Mucosa of stomach (tissue), 1 donor: ENCODE measurements around the gene GFPT1.

Source experiments
- H3K27me3 ChIP-seq: one replicate; pipeline ENCODE4 v1.7.0; 2013; ENCODE audit warnings: mild to moderate bottlenecking, low read length; ENCODE audit not compliant: control insufficient read depth, insufficient read depth
- H3K36me3 ChIP-seq: one replicate; pipeline ENCODE4 v1.7.0; 2013; ENCODE audit warnings: low read length; ENCODE audit not compliant: control insufficient read depth, insufficient read depth
- H3K4me1 ChIP-seq: one replicate; pipeline ENCODE4 v1.7.0; 2013; ENCODE audit warnings: mild to moderate bottlenecking, low read length; ENCODE audit not compliant: control insufficient read depth, insufficient read depth
- H3K4me3 ChIP-seq: one replicate; pipeline ENCODE4 v1.7.0; 2013; ENCODE audit warnings: low read length
- H3K9ac ChIP-seq: one replicate; pipeline ENCODE4 v1.7.0; 2013; ENCODE audit warnings: mild to moderate bottlenecking, low read length, moderate library complexity
- H3K9me3 ChIP-seq: one replicate; pipeline ENCODE4 v1.7.0; 2013; ENCODE audit warnings: mild to moderate bottlenecking, low read length, moderate library complexity; ENCODE audit not compliant: control insufficient read depth
- donor health status: Pancreatic carcinoma.

GFPT1 gene

DNA sequence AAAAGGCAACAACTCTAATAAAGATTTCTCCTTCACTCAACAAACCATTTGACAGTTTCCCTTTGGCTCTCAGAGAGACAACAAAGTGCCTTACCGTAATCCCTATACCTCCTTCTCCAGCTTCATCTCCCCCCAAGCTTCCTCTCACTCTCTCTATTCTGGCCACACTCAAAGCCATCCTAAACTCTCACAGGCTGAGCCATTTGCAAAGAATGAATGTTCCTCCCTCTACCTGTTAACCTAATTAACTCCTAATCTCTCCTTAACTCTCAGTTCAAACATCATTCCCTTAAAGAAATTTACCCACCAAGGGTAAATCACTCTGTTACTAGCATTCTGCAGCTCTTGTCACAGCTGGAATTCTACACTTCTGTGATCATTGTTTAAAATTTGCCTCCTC lies 38.2 kb downstream of the GFPT1 start:
- Histone ChIP-seq H3K9ac (no peak overlapping the region), H3K4me3 (no peak overlapping the region), H3K36me3 (peaks cover 14% of the 10 kb centered on the region), H3K27me3 (no peaks in the 10 kb centered on the region), H3K4me1 (no peaks in the 10 kb centered on the region), H3K9me3 (no peaks in the 10 kb centered on the region)

DNA sequence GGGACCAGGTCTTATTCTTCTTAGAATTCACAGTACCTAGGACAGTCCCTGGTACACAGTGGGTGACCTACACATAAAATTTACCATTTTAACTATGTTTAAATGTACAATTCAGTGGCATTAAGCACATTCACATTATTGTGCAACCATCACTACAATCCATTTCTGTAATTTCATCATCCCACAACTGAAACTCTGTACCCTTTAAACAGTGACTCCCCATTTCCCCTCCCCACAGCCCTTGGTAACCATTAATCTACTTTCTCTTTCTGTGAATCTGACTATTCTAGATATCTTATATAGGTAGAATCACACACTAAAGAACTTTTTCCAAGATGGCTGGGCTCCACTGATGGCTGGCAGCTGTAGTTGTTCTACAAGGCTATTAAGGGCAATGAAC lies 41.6 kb downstream of the GFPT1 start:
- Histone ChIP-seq H3K4me1 (no peaks in the 10 kb centered on the region), H3K9ac (no peak overlapping the region), H3K4me3 (no peak overlapping the region), H3K27me3 (no peaks in the 10 kb centered on the region), H3K9me3 (no peaks in the 10 kb centered on the region), H3K36me3 (peaks cover 25% of the 10 kb centered on the region)

- Histone ChIP-seq H3K4me1 (no peaks in the 10 kb centered on the region), H3K36me3 (peaks cover 25% of the 10 kb centered on the region), H3K9me3 (no peaks in the 10 kb centered on the region), H3K9ac (no peak overlapping the region), H3K27me3 (no peaks in the 10 kb centered on the region), H3K4me3 (no peak overlapping the region)
Measured at GRCh38 chr2:69344305-69344704, 42.7 kb downstream of the GFPT1 start.

DNA sequence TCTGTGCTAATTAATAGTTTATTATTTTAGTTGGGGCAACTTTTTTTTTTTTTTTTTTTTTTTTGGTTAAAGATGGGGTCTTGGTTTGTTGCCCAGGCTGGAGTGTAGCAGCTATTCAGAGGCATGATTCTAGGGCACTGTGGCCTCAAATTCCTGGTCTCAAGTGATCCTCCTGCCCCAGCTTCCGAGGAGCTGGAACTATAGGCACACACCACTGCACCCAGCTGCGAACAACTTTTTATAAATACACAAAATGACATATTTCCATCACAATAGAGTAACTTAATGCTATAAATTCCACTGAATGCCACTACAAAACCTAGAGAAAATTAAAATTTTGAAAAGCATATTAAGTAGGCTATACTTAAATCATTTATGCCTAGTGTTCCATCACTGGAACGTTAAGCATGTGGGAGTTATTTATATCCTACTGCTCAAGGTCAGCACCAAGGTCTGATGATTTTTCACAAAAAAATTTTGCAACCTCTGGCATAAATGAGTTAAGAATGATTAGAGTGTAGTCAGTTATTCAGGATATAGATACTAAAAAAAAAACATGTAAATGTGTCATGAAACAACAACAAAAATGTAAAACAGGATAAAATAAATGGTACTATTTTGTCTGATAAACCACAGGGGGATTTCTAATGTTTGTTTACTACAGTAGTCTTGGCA lies 46.8 kb downstream of the GFPT1 start:
- Histone ChIP-seq H3K9me3 (no peaks in the 10 kb centered on the region), H3K4me3 (no peak overlapping the region), H3K9ac (no peak overlapping the region), H3K36me3 (peaks cover 17% of the 10 kb centered on the region), H3K27me3 (no peaks in the 10 kb centered on the region), H3K4me1 (no peaks in the 10 kb centered on the region)

GRCh38 chr2:69335311-69335710 lies 51.7 kb downstream of the GFPT1 start:
- no peak overlapping the region for H3K4me3 ChIP-seq
- H3K27me3 ChIP-seq: no peaks in the 10 kb centered on the region
- H3K9ac ChIP-seq: no peak overlapping the region
- H3K4me1 ChIP-seq: no peaks in the 10 kb centered on the region
- H3K9me3 ChIP-seq: no peaks in the 10 kb centered on the region
- no peaks in the 10 kb centered on the region for H3K36me3 ChIP-seq

GRCh38 chr2:69333352-69333751 lies 53.7 kb downstream of the GFPT1 start:
- H3K4me3 ChIP-seq: no peak overlapping the region
- H3K9me3 ChIP-seq: no peaks in the 10 kb centered on the region
- H3K4me1 ChIP-seq: no peaks in the 10 kb centered on the region
- no peaks in the 10 kb centered on the region for H3K27me3 ChIP-seq
- H3K36me3 ChIP-seq: peaks cover 7% of the 10 kb centered on the region
- no peak overlapping the region for H3K9ac ChIP-seq

DNA sequence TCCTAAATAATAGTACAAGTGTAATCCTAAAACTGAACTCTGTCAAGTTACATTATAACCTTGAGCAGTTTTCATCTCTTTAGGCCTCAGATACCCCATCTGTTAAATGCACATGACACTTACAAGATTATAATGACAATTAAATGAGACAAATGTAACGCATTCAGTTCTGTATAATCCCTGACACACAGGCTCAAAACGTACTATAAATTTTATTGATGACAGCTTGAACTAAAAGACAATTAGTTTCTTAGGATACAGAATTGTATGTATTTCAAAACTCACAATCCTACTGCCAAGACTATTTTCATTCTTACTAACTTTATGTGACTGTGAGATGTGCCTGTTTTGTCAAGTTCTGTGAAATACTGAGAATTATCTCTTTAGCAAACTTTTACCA lies 56.2 kb downstream of the GFPT1 start:
- Histone ChIP-seq H3K4me3 (no peak overlapping the region), H3K36me3 (peaks cover 7% of the 10 kb centered on the region), H3K27me3 (no peaks in the 10 kb centered on the region), H3K4me1 (no peaks in the 10 kb centered on the region), H3K9ac (no peak overlapping the region), H3K9me3 (no peaks in the 10 kb centered on the region)

DNA sequence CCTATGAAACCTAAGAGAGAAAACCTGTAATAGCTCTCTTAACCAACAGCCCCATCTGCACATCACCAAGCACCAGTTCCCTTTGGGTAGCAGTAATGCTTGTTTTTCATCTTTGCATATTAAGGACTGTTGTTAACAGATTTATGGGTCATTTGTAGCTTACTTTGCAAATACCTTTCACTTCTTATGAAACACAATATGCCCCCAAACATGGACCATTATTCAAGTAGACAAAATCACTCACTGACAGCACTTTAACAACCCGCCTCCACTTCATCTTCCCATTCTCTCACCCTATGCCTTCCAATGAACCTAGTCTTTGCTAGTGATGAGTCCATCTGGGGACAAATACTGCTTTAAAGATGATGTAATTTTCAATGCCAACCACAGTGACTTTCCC lies 64.4 kb downstream of the GFPT1 start:
- Histone ChIP-seq H3K4me1 (no peaks in the 10 kb centered on the region), H3K27me3 (no peaks in the 10 kb centered on the region), H3K4me3 (no peak overlapping the region), H3K9ac (no peak overlapping the region), H3K9me3 (no peaks in the 10 kb centered on the region), H3K36me3 (no peaks in the 10 kb centered on the region)

DNA sequence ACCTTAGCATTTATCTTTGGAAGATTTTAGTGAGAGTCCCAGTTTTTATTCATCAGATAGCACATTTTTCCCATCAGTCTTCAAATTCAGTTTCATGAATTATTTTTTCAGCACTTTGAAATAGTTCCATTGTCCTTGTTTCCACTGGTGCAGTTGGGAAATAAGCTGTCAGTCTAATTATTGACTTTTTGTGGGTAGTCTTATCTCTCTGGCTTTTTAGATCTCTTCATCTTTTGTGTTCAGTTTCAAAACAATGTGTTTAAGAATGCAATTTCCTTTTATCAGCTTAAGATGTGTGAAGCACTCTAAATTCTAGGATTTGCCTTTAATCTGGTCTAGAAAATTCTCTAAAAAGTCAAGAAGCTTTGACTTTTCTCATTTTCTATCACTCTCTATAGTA lies 70.5 kb downstream of the GFPT1 start:
- H3K9me3 ChIP-seq: no peaks in the 10 kb centered on the region
- H3K4me3 ChIP-seq: no peak overlapping the region
- H3K9ac ChIP-seq: no peak overlapping the region
- no peaks in the 10 kb centered on the region for H3K36me3 ChIP-seq
- no peaks in the 10 kb centered on the region for H3K27me3 ChIP-seq
- no peaks in the 10 kb centered on the region for H3K4me1 ChIP-seq

GRCh38 chr2:69315160-69315761 lies 71.8 kb downstream of the GFPT1 start:
- Histone ChIP-seq H3K4me3 (no peak overlapping the region), H3K36me3 (no peaks in the 10 kb centered on the region), H3K9me3 (no peaks in the 10 kb centered on the region), H3K4me1 (peaks cover 7% of the 10 kb centered on the region), H3K27me3 (no peaks in the 10 kb centered on the region), H3K9ac (no peak overlapping the region)

- Histone ChIP-seq H3K27me3 (peaks cover 11% of the 10 kb centered on the region), H3K4me1 (peaks cover 46% of the 10 kb centered on the region), H3K9ac (no peak overlapping the region), H3K9me3 (no peaks in the 10 kb centered on the region), H3K36me3 (no peaks in the 10 kb centered on the region), H3K4me3 (no peak overlapping the region)
Measured at GRCh38 chr2:69311024-69311416, 76.0 kb downstream of the GFPT1 start.

DNA sequence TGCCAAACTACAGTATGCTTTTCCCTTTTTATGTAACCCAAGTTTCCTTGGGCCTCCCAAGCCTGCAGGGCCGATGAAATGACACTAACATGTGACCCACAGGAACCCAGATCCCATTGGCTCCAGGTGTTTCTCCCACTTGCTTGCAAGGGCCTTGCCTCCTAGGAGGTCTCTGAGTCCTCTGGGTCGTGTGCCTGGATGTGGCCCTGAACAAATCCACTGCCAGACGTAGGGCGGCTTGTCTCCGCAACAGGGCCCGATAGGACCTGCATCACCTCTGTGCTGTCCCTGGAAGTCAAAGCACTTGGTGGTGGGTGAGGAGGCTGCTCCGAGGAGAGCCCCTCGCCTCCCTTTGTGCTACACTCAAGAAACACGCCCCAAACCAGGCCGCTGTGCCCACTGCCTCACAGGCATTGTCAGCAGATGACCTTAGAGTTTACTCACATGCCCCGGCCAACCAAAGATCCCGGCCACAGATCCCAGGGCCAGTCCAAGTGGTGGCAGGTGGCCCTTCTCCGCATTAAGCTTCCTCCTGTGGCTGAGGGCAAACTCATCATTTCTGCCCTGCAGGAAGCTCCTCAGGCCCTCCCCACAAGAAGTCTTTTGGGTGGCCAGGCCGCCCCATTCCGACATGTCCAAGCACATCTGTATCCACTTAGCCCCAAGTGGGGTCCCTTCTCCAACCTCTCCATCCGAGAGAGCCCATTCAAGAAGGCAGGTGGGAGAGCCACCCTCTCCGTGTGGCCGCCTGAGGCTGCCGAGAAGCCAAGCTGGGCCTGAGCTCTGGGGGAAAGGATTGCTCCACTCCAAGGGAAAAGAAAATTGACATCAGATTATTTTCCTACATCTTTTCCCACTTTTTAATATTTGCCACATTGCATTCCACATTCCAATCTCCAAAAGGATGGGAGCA lies 76.7 kb downstream of the GFPT1 start:
- Histone ChIP-seq H3K4me3 (no peak overlapping the region), H3K4me1 (peaks cover 46% of the 10 kb centered on the region), H3K36me3 (no peaks in the 10 kb centered on the region), H3K9ac (no peak overlapping the region), H3K27me3 (peaks cover 13% of the 10 kb centered on the region), H3K9me3 (no peaks in the 10 kb centered on the region)
